SK-N-SH treated with all-trans-retinoic acid at 6 μM for 48 hours (cell line): Measurements from ENCODE around the gene NTMT1.

Experiments used
- ISL1 ChIP-seq: fragments of 250-450 bp; sonication (Bioruptor Pico); IDR thresholded peaks from 2 replicates; pipeline ENCODE4 v2.1.2; 2022; ENCODE audit warnings: mild to moderate bottlenecking, moderate library complexity
- TF ChIP-seq, protein P1 (sequence below): fragments of 250-450 bp; sonication (Bioruptor Pico); IDR thresholded peaks from 2 replicates; pipeline ENCODE4 v1.8.0; 2020; ENCODE audit warnings: mild to moderate bottlenecking, moderate library complexity, borderline replicate concordance

- TF ChIP-seq ISL1 (CRISPR knock-in tag), result no peak
- TF ChIP-seq, protein P1, sequence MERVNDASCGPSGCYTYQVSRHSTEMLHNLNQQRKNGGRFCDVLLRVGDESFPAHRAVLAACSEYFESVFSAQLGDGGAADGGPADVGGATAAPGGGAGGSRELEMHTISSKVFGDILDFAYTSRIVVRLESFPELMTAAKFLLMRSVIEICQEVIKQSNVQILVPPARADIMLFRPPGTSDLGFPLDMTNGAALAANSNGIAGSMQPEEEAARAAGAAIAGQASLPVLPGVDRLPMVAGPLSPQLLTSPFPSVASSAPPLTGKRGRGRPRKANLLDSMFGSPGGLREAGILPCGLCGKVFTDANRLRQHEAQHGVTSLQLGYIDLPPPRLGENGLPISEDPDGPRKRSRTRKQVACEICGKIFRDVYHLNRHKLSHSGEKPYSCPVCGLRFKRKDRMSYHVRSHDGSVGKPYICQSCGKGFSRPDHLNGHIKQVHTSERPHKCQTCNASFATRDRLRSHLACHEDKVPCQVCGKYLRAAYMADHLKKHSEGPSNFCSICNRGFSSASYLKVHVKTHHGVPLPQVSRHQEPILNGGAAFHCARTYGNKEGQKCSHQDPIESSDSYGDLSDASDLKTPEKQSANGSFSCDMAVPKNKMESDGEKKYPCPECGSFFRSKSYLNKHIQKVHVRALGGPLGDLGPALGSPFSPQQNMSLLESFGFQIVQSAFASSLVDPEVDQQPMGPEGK (CRISPR knock-in tag), result no peak
Measured at GRCh38 chr9:129583308-129584038, 42.5 kb upstream of the NTMT1 start.
